PC-3 (cell line): ENCODE results near the gene ADD3. TPM values are rescaled to one million over a fixed set of nuclear protein-coding genes. Genes with fewer than 3 reads are reported as not detected.

ENCODE experiments used
- ATAC-seq: fragments of 200-7000 bp; cut with Tn5 transposase; 2 replicates; pipeline ENCODE4 v1.9.1; 2020; ENCODE audit warnings: mild to moderate bottlenecking, moderate library complexity
- BruUV-seq: library from RNA; stranded (reverse); fragments of 400-500 nt; replicated peaks from 2 replicates; lab custom pipeline; 2021; lab: Mats Ljungman, UMichigan
- CTCF ChIA-PET: fragments of 300-600 bp; sonication (Branson Sonifier 250); formaldehyde crosslinking; loops from one replicate; lab custom pipeline; 2022; ENCODE audit warnings: antibody characterized with exemption; lab: Charles Lee
- POLR2A ChIA-PET: fragments of 300-600 bp; sonication (Branson Sonifier 250); formaldehyde crosslinking; loops from one replicate; lab custom pipeline; 2022; ENCODE audit warnings: antibody characterized with exemption; ENCODE audit not compliant: unreplicated experiment; lab: Charles Lee
- DNase-seq: peaks from one replicate; pipeline ENCODE4 v3.0.0-alpha.2; 2015
- H2AFZ ChIP-seq: fragments of 300-600 bp; sonication (generic); 2 replicates; pipeline ENCODE4 v1.6.0; 2016; ENCODE audit warnings: antibody characterized with exemption, low read length
- H3F3A ChIP-seq: fragments of 300-600 bp; sonication (generic); one replicate; pipeline ENCODE4 v1.6.0; 2017; ENCODE audit warnings: antibody characterized with exemption, low read length, control low read depth, mild to moderate bottlenecking; ENCODE audit not compliant: unreplicated experiment
- H3K27ac ChIP-seq: fragments of 300-600 bp; sonication (generic); 2 replicates; pipeline ENCODE4 v1.5.1; 2016; ENCODE audit warnings: mild to moderate bottlenecking, low read length
- H3K27me3 ChIP-seq: fragments of 300-600 bp; sonication (generic); 2 replicates; pipeline ENCODE4 v1.6.1; 2016; ENCODE audit warnings: low read length, mixed read lengths
- H3K36me3 ChIP-seq: fragments of 300-600 bp; sonication (generic); 2 replicates; pipeline ENCODE4 v1.6.1; 2016; ENCODE audit warnings: low read depth, mixed run types, low read length, mixed read lengths
- H3K4me1 ChIP-seq: fragments of 300-600 bp; sonication (generic); 2 replicates; pipeline ENCODE4 v1.5.1; 2016; ENCODE audit warnings: low read length; ENCODE audit not compliant: insufficient read depth
- H3K4me2 ChIP-seq: fragments of 300-600 bp; sonication (generic); 2 replicates; pipeline ENCODE4 v1.6.0; 2016; ENCODE audit warnings: low read length
- H3K4me3 ChIP-seq: fragments of 300-600 bp; sonication (generic); 2 replicates; pipeline ENCODE4 v1.5.1; 2016; ENCODE audit warnings: mild to moderate bottlenecking, low read length, mixed read lengths
- H3K79me2 ChIP-seq: fragments of 300-600 bp; sonication (generic); 2 replicates; pipeline ENCODE4 v1.6.1; 2017; ENCODE audit warnings: low read length, mixed read lengths
- H3K9ac ChIP-seq: fragments of 300-600 bp; sonication (generic); 2 replicates; pipeline ENCODE4 v1.6.0; 2016; ENCODE audit warnings: mild to moderate bottlenecking, low read length
- H3K9me2 ChIP-seq: fragments of 300-600 bp; sonication (generic); replicated peaks from 2 replicates; pipeline ENCODE4 v1.6.1; 2016; ENCODE audit warnings: mixed run types, low read length, mixed read lengths
- H3K9me3 ChIP-seq: fragments of 300-600 bp; sonication (generic); 2 replicates; pipeline ENCODE4 v1.6.1; 2016; ENCODE audit warnings: low read length, mixed read lengths
- H4K20me1 ChIP-seq: fragments of 300-600 bp; sonication (generic); 2 replicates; pipeline ENCODE4 v1.6.1; 2016; ENCODE audit warnings: low read length, mixed read lengths
- CTCF ChIP-seq: fragments of 300-600 bp; sonication (generic); conservative IDR thresholded peaks from 2 replicates; pipeline ENCODE4 v1.5.1; 2017; ENCODE audit warnings: antibody characterized with exemption, low read depth, mild to moderate bottlenecking, low read length
- EZH2 ChIP-seq: fragments of 300-600 bp; sonication (generic); IDR thresholded peaks from one replicate; pipeline ENCODE4 v1.6.1; 2017; ENCODE audit warnings: antibody characterized with exemption, mild to moderate bottlenecking, low read length; ENCODE audit not compliant: unreplicated experiment
- EZH2phosphoT487 ChIP-seq: fragments of 300-600 bp; sonication (generic); IDR thresholded peaks from 2 replicates; pipeline ENCODE4 v1.6.1; 2018; ENCODE audit warnings: mild to moderate bottlenecking, antibody characterized with exemption, low read length, borderline replicate concordance
- intact Hi-C: fragments of 100-400 bp; cut with micrococcal nuclease; formaldehyde crosslinking; loops from 2 replicates; pipeline ENCODE4 v1.9.0; 2023
- total RNA-seq: library from RNA; depleted of rRNA; stranded (reverse); fragments of >200 nt; gene quantifications from 2 replicates; pipeline ENCODE4 v1.2.3, GENCODE V29; 2014

Gene ADD3
- total RNA-seq, 1 experiment from 2014 or later: 25.7 TPM

DNA sequence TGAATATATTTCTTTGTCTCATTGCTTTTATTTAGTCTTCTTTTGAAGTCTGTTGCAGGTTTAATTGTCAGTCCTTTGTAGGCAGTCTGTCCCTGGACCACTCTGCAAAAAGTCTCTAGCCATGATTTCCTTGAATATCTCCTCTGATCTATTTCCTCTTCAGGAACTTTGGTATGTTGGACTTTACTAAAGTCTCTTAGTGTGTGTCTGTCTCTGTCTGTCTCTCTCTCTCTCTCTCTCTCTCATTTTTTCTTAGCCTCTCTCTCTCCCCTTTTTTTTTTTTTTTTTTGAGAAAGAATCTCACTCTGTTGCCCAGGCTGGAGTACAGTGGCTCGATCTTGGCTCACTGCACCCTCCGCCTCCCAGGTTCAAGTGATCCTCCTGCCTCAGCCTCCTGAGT lies 57.5 kb downstream of the ADD3 start:
- Histone ChIP-seq H2AFZ (no peak overlapping the region), H3K4me2 (no peak overlapping the region), H4K20me1 (no peaks in the 10 kb centered on the region), H3K9me2 (no peaks in the 10 kb centered on the region), H3F3A (no peaks in the 10 kb centered on the region), H3K36me3 (no peaks in the 10 kb centered on the region), H3K4me3 (no peak overlapping the region), H3K4me1 (peaks cover 6% of the 10 kb centered on the region; the same call in 1 of the 2 replicates), H3K27ac (no peak overlapping the region), H3K79me2 (no peaks in the 10 kb centered on the region), H3K9ac (no peak overlapping the region), H3K27me3 (no peaks in the 10 kb centered on the region), H3K9me3 (no peaks in the 10 kb centered on the region)
- ATAC-seq (no peak), DNase-seq (no peak)
- ChIA-PET CTCF (no interaction called here), POLR2A (no interaction called here)
- intact Hi-C loops: no loop called here
- no TSS peak for BruUV-seq
- TF ChIP-seq EZH2 (no peak), CTCF (no peak), EZH2phosphoT487 (no peak)

- Histone ChIP-seq H3F3A (no peaks in the 10 kb centered on the region), H3K79me2 (no peaks in the 10 kb centered on the region), H3K36me3 (no peaks in the 10 kb centered on the region), H3K4me3 (no peak overlapping the region), H3K27me3 (no peaks in the 10 kb centered on the region), H2AFZ (no peak overlapping the region), H3K9ac (no peak overlapping the region), H3K4me2 (no peak overlapping the region), H3K4me1 (peaks cover 6% of the 10 kb centered on the region; the same call in 1 of the 2 replicates), H3K9me3 (no peaks in the 10 kb centered on the region), H3K27ac (no peak overlapping the region), H3K9me2 (no peaks in the 10 kb centered on the region), H4K20me1 (no peaks in the 10 kb centered on the region)
- ChIA-PET CTCF (no interaction called here), POLR2A (no interaction called here)
- ATAC-seq (no peak), DNase-seq (no peak)
- TF ChIP-seq CTCF (no peak), EZH2 (no peak), EZH2phosphoT487 (no peak)
- intact Hi-C loops: no loop called here
- no TSS peak for BruUV-seq
Observed at GRCh38 chr10:110067960-110068770, 60.4 kb downstream of the ADD3 start.

DNA sequence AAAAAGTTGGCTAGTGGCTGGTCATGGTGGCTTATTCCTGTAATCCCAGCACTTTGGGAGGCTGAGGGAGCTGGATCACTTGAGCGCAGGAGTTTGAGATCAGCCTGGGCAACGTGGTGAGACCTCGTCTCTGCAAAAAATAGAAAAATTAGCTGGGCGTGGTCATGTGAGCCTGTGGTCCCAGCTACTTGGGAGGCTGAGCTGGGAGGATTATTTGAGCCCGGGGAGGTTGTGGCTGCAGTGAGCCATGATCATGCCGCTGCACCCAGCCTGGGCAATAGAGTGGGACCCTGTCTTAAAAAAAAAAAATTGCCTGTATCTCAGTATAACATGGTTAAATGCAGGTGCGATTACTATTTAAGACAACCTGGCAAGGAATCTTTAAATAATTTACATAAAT lies 61.0 kb downstream of the ADD3 start:
- no peak for DNase-seq
- H3K36me3 ChIP-seq: no peaks in the 10 kb centered on the region
- H3K9me3 ChIP-seq: no peaks in the 10 kb centered on the region
- no peaks in the 10 kb centered on the region for H3F3A ChIP-seq
- CTCF ChIA-PET: no interaction called here
- TF ChIP-seq EZH2phosphoT487 (no peak), EZH2 (no peak)
- H3K9me2 ChIP-seq: no peaks in the 10 kb centered on the region
- no peak overlapping the region for H3K9ac ChIP-seq
- no peaks in the 10 kb centered on the region for H4K20me1 ChIP-seq
- H3K79me2 ChIP-seq: no peaks in the 10 kb centered on the region
- BruUV-seq: no TSS peak
- H3K4me2 ChIP-seq: no peak overlapping the region
- H3K27me3 ChIP-seq: no peaks in the 10 kb centered on the region
- no peak for ATAC-seq
- intact Hi-C loops: no loop called here
- no peak overlapping the region for H3K4me3 ChIP-seq
- H2AFZ ChIP-seq: no peak overlapping the region
- POLR2A ChIA-PET: no interaction called here
- peaks cover 6% of the 10 kb centered on the region; the same call in 1 of the 2 replicates for H3K4me1 ChIP-seq
- H3K27ac ChIP-seq: no peak overlapping the region
